Measurements from ENCODE around the gene DNAH7.

DNA sequence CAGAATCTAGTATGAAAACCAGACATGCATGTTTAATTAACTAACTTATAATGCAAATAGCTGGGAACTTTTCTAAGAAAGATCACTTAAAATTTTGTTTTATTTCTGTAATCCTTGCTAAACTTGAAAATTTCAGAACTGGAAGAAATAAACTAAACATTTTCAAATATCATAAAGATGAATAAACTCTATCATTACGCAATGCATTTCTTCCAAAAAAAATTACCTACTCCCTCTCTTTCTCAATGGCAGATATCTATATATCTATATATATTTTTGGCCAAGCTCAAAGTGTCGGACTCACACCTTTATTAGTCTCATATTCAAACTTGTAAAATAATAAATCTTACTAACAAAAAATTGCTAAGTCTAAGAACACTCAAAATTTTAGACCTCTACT lies 253.6 kb downstream of the DNAH7 start:
- TF ChIP-seq, protein P1, sequence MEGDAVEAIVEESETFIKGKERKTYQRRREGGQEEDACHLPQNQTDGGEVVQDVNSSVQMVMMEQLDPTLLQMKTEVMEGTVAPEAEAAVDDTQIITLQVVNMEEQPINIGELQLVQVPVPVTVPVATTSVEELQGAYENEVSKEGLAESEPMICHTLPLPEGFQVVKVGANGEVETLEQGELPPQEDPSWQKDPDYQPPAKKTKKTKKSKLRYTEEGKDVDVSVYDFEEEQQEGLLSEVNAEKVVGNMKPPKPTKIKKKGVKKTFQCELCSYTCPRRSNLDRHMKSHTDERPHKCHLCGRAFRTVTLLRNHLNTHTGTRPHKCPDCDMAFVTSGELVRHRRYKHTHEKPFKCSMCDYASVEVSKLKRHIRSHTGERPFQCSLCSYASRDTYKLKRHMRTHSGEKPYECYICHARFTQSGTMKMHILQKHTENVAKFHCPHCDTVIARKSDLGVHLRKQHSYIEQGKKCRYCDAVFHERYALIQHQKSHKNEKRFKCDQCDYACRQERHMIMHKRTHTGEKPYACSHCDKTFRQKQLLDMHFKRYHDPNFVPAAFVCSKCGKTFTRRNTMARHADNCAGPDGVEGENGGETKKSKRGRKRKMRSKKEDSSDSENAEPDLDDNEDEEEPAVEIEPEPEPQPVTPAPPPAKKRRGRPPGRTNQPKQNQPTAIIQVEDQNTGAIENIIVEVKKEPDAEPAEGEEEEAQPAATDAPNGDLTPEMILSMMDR (IDR thresholded peaks at IDR 0.05), result no peak
- TF ChIP-seq POLR2AphosphoS5 (IDR thresholded peaks at IDR 0.05) (no peak), POLR2A (IDR thresholded peaks at IDR 0.05) (no peak), EP300 (IDR thresholded peaks at IDR 0.05) (no peak)
